CD4-positive, alpha-beta T cell (primary cell): ENCODE data around the gene ACADVL. TPM values are rescaled to one million over a fixed set of nuclear protein-coding genes. Genes with fewer than 3 reads are reported as not detected.

Experiments
- ATAC-seq: fragments of 200-7000 bp; cut with Tn5 transposase; one replicate; pipeline ENCODE4 v1.10.0; 2022; ENCODE audit warnings: mild to moderate bottlenecking; ENCODE audit not compliant: poor library complexity
- CTCF ChIA-PET: fragments of 350-600 bp; sonication (Branson Sonifier 250); formaldehyde crosslinking; loops from one replicate; lab custom pipeline; 2021; ENCODE audit warnings: antibody characterized with exemption, inconsistent platforms; lab: Charles Lee
- POLR2A ChIA-PET: fragments of 350-600 bp; sonication (Branson Sonifier 250); formaldehyde crosslinking; loops from one replicate; lab custom pipeline; 2021; ENCODE audit warnings: antibody characterized with exemption, inconsistent platforms; lab: Charles Lee
- DNase-seq, 14 experiments: peaks; one replicate each; pipeline ENCODE4 v3.0.0-alpha.2; 2013 to 2020; ENCODE audit warnings: mixed read lengths in 2 of 14
- H3K27ac ChIP-seq, 2 donors: one replicate each; pipeline versions ENCODE4 v1.5.1 to v1.7.0; 2013; ENCODE audit warnings: low read length in 2 of 2, low read depth in 1 of 2, mild to moderate bottlenecking in 1 of 2
- H3K27me3 ChIP-seq, 2 experiments: 1 replicate in 1 of 2; 2 replicates in 1 of 2; pipeline versions ENCODE4 v1.6.1 to v1.7.0; 2013; ENCODE audit warnings: low read length in 2 of 2, control low read depth in 1 of 2, mild to moderate bottlenecking in 1 of 2, moderate library complexity in 1 of 2; ENCODE audit not compliant: insufficient read depth in 2 of 2, control insufficient read depth in 1 of 2
- H3K36me3 ChIP-seq: one replicate; pipeline ENCODE4 v1.6.1; 2013; ENCODE audit warnings: low read length, control low read depth; ENCODE audit not compliant: insufficient read depth
- H3K4me1 ChIP-seq: one replicate; pipeline ENCODE4 v1.6.1; 2013; ENCODE audit warnings: low read length, control low read depth; ENCODE audit not compliant: insufficient read depth
- H3K4me3 ChIP-seq: one replicate; pipeline ENCODE4 v1.5.1; 2013; ENCODE audit warnings: mild to moderate bottlenecking, low read length, moderate library complexity
- H3K9me3 ChIP-seq, 2 experiments: 1 replicate in 1 of 2; 2 replicates in 1 of 2; pipeline versions ENCODE4 v1.6.1 to v1.7.0; 2013; ENCODE audit warnings: low read length in 2 of 2, mild to moderate bottlenecking in 2 of 2, control low read depth in 1 of 2, moderate library complexity in 1 of 2; ENCODE audit not compliant: control insufficient read depth in 1 of 2, insufficient read depth in 1 of 2
- H3K27ac Mint-ChIP-seq: one replicate; pipeline ENCODE4 v1.8.0; 2020; ENCODE audit warnings: mixed read lengths
- H3K27me3 Mint-ChIP-seq: one replicate; pipeline ENCODE4 v1.8.0; 2021; ENCODE audit warnings: mixed read lengths
- H3K36me3 Mint-ChIP-seq: one replicate; pipeline ENCODE4 v1.8.0; 2021; ENCODE audit warnings: low read depth, mixed read lengths
- H3K4me1 Mint-ChIP-seq: one replicate; pipeline ENCODE4 v1.8.0; 2021; ENCODE audit warnings: low read depth, mixed read lengths
- H3K4me3 Mint-ChIP-seq: one replicate; pipeline ENCODE4 v1.8.0; 2020; ENCODE audit warnings: mild to moderate bottlenecking, mixed read lengths
- H3K9me3 Mint-ChIP-seq: one replicate; pipeline ENCODE4 v1.8.0; 2020; ENCODE audit warnings: mixed read lengths
- CTCF ChIP-seq: fragments of 200-600 bp; IDR thresholded peaks from one replicate; pipeline ENCODE4 v1.8.0; 2022; ENCODE audit warnings: antibody characterized with exemption, mild to moderate bottlenecking
- intact Hi-C, 2 experiments: fragments of 100-400 bp; cut with DNase I in 1 of 2; cut with micrococcal nuclease in 1 of 2; formaldehyde crosslinking; loops; one replicate each; pipeline versions ENCODE4 v1.15.1 to v1.9.0; 2023 to 2025; cut with DNase I, micrococcal nuclease
- total RNA-seq, 174 experiments: library from RNA in 2 of 174; stranded (reverse) in 2 of 174; gene quantifications; one replicate each; pipeline ENCODE4 v1.2.3 and lab custom pipeline; 2021 to 2026

The ACADVL gene
- total RNA-seq, 2 experiments from 2014 or later, result 237 to 257 TPM

GRCh38 chr17:7191571-7192270 is 28.0 kb upstream of the ACADVL start:
- Histone ChIP-seq H3K36me3 (peaks cover 3% of the 10 kb centered on the region), H3K9me3 (no peaks in the 10 kb centered on the region), H3K27ac (no peak overlapping the region), H3K4me3 (no peak overlapping the region), H3K4me1 (peaks cover 3% of the 10 kb centered on the region), H3K27me3 (no peaks in the 10 kb centered on the region)
- Mint-ChIP-seq H3K27me3 (no peaks in the 10 kb centered on the region), H3K36me3 (peaks cover 7% of the 10 kb centered on the region), H3K4me1 (no peaks in the 10 kb centered on the region), H3K27ac (no peak overlapping the region), H3K9me3 (no peaks in the 10 kb centered on the region), H3K4me3 (no peak overlapping the region)
- DNase-seq, result peak in 4 of 14 experiments; percentile 20 to 57 (median 28)
- intact Hi-C loops, result no loop called here
- CTCF ChIA-PET, result interaction anchor here (1.4 kb wide), 1 partner anchor 8 kb away, joined by 3 read pairs; no protein-coding TSS in a partner anchor
- ATAC-seq, result peak; percentile 57
- POLR2A ChIA-PET, result no interaction called here
- no peak for TF ChIP-seq CTCF

GRCh38 chr17:7192271-7192937 is 27.3 kb upstream of the ACADVL start:
- Mint-ChIP-seq H3K4me3 (no peak overlapping the region), H3K4me1 (no peaks in the 10 kb centered on the region), H3K36me3 (peaks cover 7% of the 10 kb centered on the region), H3K27me3 (no peaks in the 10 kb centered on the region), H3K9me3 (no peaks in the 10 kb centered on the region), H3K27ac (no peak overlapping the region)
- H3K4me1 ChIP-seq, result peaks cover 3% of the 10 kb centered on the region
- no peak for ATAC-seq
- H3K27me3 ChIP-seq, result no peaks in the 10 kb centered on the region
- no peak for TF ChIP-seq CTCF
- H3K27ac ChIP-seq, result no peak overlapping the region
- intact Hi-C loops, result no loop called here
- ChIA-PET POLR2A (no interaction called here), CTCF (no interaction called here)
- peaks cover 3% of the 10 kb centered on the region for H3K36me3 ChIP-seq
- no peak for DNase-seq
- no peaks in the 10 kb centered on the region for H3K9me3 ChIP-seq
- no peak overlapping the region for H3K4me3 ChIP-seq

- H3K4me3 Mint-ChIP-seq, result no peak overlapping the region
- no peaks in the 10 kb centered on the region for H3K9me3 Mint-ChIP-seq
- no peak for ATAC-seq
- ChIA-PET POLR2A (no interaction called here), CTCF (no interaction called here)
- no peak for TF ChIP-seq CTCF
- no peaks in the 10 kb centered on the region for H3K4me1 Mint-ChIP-seq
- peaks cover 7% of the 10 kb centered on the region for H3K36me3 Mint-ChIP-seq
- H3K4me3 ChIP-seq, result no peak overlapping the region
- no peaks in the 10 kb centered on the region for H3K27me3 ChIP-seq
- no peaks in the 10 kb centered on the region for H3K27me3 Mint-ChIP-seq
- H3K4me1 ChIP-seq, result peaks cover 3% of the 10 kb centered on the region
- intact Hi-C loops, result no loop called here
- no peak for DNase-seq
- no peak overlapping the region for H3K27ac Mint-ChIP-seq
- H3K9me3 ChIP-seq, result no peaks in the 10 kb centered on the region
- H3K36me3 ChIP-seq, result no peaks in the 10 kb centered on the region
- no peak overlapping the region for H3K27ac ChIP-seq
Measured at GRCh38 chr17:7195971-7196370, 23.8 kb upstream of the ACADVL start.
